Testis (tissue), 3 donors: ENCODE measurements around the gene VENTX. TPM values are rescaled to one million over a fixed set of nuclear protein-coding genes. Genes with fewer than 3 reads are reported as not detected.

Source experiments
- DNase-seq: peaks from one replicate; pipeline ENCODE4 v3.0.0-alpha.2; 2019
- H3K27ac ChIP-seq, 2 donors: fragments of 200-600 bp; sonication (generic); one replicate each; pipeline ENCODE4 v1.5.1; 2019
- H3K27me3 ChIP-seq: fragments of 200-600 bp; sonication (generic); one replicate; pipeline ENCODE4 v1.5.1; 2019
- H3K36me3 ChIP-seq: fragments of 200-600 bp; sonication (generic); one replicate; pipeline ENCODE4 v1.5.1; 2017; ENCODE audit warnings: low read depth; ENCODE audit errors: missing control alignments
- H3K4me1 ChIP-seq: fragments of 200-600 bp; sonication (generic); one replicate; pipeline ENCODE4 v1.5.1; 2019
- H3K4me3 ChIP-seq, 2 donors: fragments of 200-600 bp; sonication (generic); one replicate each; pipeline ENCODE4 v1.5.1; 2017 to 2019
- H3K9me3 ChIP-seq: fragments of 200-600 bp; sonication (generic); one replicate; pipeline ENCODE4 v1.5.1; 2017
- CTCF ChIP-seq, 3 experiments: fragments of 450-650 bp in 2 of 3; fragments of 200-600 bp in 1 of 3; sonication (generic) in 1 of 3; IDR thresholded peaks; one replicate each; pipeline ENCODE4 v1.5.1; 2016 to 2019; ENCODE audit warnings: antibody characterized with exemption in 3 of 3, mild to moderate bottlenecking in 2 of 3, moderate library complexity in 1 of 3
- POLR2A ChIP-seq: fragments of 450-650 bp; IDR thresholded peaks from one replicate; pipeline ENCODE4 v1.6.1; 2017; ENCODE audit warnings: antibody characterized with exemption, mild to moderate bottlenecking, moderate library complexity
- WGBS, 2 donors: methylation state at CpG; one replicate each; pipeline ENCODE4 v1.1.5; 2018; 5-methylcytosine and 5-hydroxymethylcytosine counted together
- intact Hi-C: fragments of 100-400 bp; cut with DNase I; formaldehyde crosslinking; loops from one replicate; pipeline ENCODE4 v1.15.1; 2023; ENCODE audit warnings: low total_unique reads
- polyA plus RNA-seq: library from polyadenylated mRNA; stranded (reverse); fragments of 350-450 nt; fragmentation: Illumina TruSeq; extraction: RNeasy Lipid Tissue Mini Kit (QIAGEN cat#74804); gene quantifications from one replicate; pipeline ENCODE4 v1.2.3, GENCODE V29; 2014; ENCODE audit warnings: low read depth, low replicate concordance; ENCODE audit not compliant: insufficient read depth
- total RNA-seq, 2 donors: library from RNA; depleted of rRNA; stranded (reverse); fragments of >200 nt; gene quantifications; one replicate each; pipeline ENCODE4 v1.2.3, GENCODE V29; 2016

The VENTX gene
- total and polyA plus RNA-seq, 3 donors from 2014 or later = 1.5 to 3.5 (median 2.2) TPM

- Histone ChIP-seq H3K9me3 (no peaks in the 10 kb centered on the region), H3K4me3 (no peak overlapping the region), H3K36me3 (no peaks in the 10 kb centered on the region), H3K27ac (no peak overlapping the region), H3K27me3 (no peaks in the 10 kb centered on the region), H3K4me1 (no peaks in the 10 kb centered on the region)
- WGBS, 2 donors = 79 to 82% methylated on average over 10 to 23 of the region's 23 CpGs
- TF ChIP-seq CTCF (IDR thresholded peaks at IDR 0.05) (no peak), POLR2A (no peak)
- no peak for DNase-seq
- intact Hi-C loops = no loop called here
Measured at GRCh38 chr10:133205146-133205545, 32.5 kb upstream of the VENTX start.

- Histone ChIP-seq H3K9me3 (no peaks in the 10 kb centered on the region), H3K36me3 (no peaks in the 10 kb centered on the region), H3K4me3 (no peak overlapping the region), H3K27me3 (no peaks in the 10 kb centered on the region), H3K27ac (no peak overlapping the region), H3K4me1 (no peaks in the 10 kb centered on the region)
- no peak for DNase-seq
- intact Hi-C loops = no loop called here
- WGBS, 2 donors = 81 to 93% methylated on average over 9 to 17 of the region's 17 CpGs
- TF ChIP-seq CTCF (IDR thresholded peaks at IDR 0.05) (no peak), POLR2A (no peak)
Measured at GRCh38 chr10:133206356-133207040, 31.2 kb upstream of the VENTX start.

GRCh38 chr10:133207041-133207600, 30.5 kb upstream of the VENTX start:
- 86 to 93% methylated on average over 36 of the region's 36 CpGs for WGBS, 2 donors

GRCh38 chr10:133207627-133208026, 30.0 kb upstream of the VENTX start:
- 76 to 81% methylated on average over 7 to 17 of the region's 17 CpGs for WGBS, 2 donors
- no peak overlapping the region for H3K27ac ChIP-seq
- H3K4me1 ChIP-seq = no peaks in the 10 kb centered on the region
- H3K36me3 ChIP-seq = no peaks in the 10 kb centered on the region
- TF ChIP-seq POLR2A = no peak
- TF ChIP-seq CTCF (IDR thresholded peaks at IDR 0.05) = no peak
- intact Hi-C loops = no loop called here
- DNase-seq = no peak
- no peaks in the 10 kb centered on the region for H3K27me3 ChIP-seq
- no peak overlapping the region for H3K4me3 ChIP-seq
- no peaks in the 10 kb centered on the region for H3K9me3 ChIP-seq

More at GRCh38 chr10:133207041-133207600, 30.5 kb upstream of the VENTX start:
- Histone ChIP-seq H3K4me1 (no peaks in the 10 kb centered on the region), H3K27me3 (no peaks in the 10 kb centered on the region), H3K9me3 (no peaks in the 10 kb centered on the region), H3K27ac (no peak overlapping the region), H3K36me3 (no peaks in the 10 kb centered on the region), H3K4me3 (no peak overlapping the region)
- no peak for DNase-seq
- TF ChIP-seq POLR2A (no peak), CTCF (IDR thresholded peaks at IDR 0.05) (no peak)
- intact Hi-C loops = no loop called here

GRCh38 chr10:133208466-133208865, 29.2 kb upstream of the VENTX start:
- TF ChIP-seq CTCF (IDR thresholded peaks at IDR 0.05) = no peak
- TF ChIP-seq POLR2A = no peak
- no peaks in the 10 kb centered on the region for H3K9me3 ChIP-seq
- intact Hi-C loops = no loop called here
- 90 to 96% methylated on average over 10 to 15 of the region's 18 CpGs for WGBS, 2 donors
- no peaks in the 10 kb centered on the region for H3K27me3 ChIP-seq
- no peak overlapping the region for H3K27ac ChIP-seq
- no peak overlapping the region for H3K4me3 ChIP-seq
- H3K36me3 ChIP-seq = no peaks in the 10 kb centered on the region
- DNase-seq = no peak
- no peaks in the 10 kb centered on the region for H3K4me1 ChIP-seq
